IPS DF 6.9 (cell line): ENCODE data around the gene FCMR.
"Not testable (repeated sequence)": the region's sequence is repeated elsewhere in the genome, so short reads cannot be mapped to it uniquely, and the experiment has no call there.

Source experiments
- DNase-seq: peaks from one replicate; pipeline ENCODE4 v3.0.0-alpha.2; 2013; ENCODE audit warnings: low read depth, low spot score
- H3K27ac ChIP-seq: one replicate; pipeline ENCODE4 v1.5.1; 2013; ENCODE audit warnings: low read length, control low read depth
- H3K27me3 ChIP-seq: 2 replicates; pipeline ENCODE4 v1.6.1; 2013; ENCODE audit warnings: mild to moderate bottlenecking, low read length; ENCODE audit not compliant: control insufficient read depth, insufficient read depth
- H3K36me3 ChIP-seq: 2 replicates; pipeline ENCODE4 v1.6.1; 2013; ENCODE audit warnings: low read length; ENCODE audit not compliant: control insufficient read depth, insufficient read depth
- H3K4me1 ChIP-seq: 2 replicates; pipeline ENCODE4 v1.6.1; 2013; ENCODE audit warnings: low read length; ENCODE audit not compliant: control insufficient read depth, insufficient read depth
- H3K4me3 ChIP-seq: 2 replicates; pipeline ENCODE4 v1.5.1; 2013; ENCODE audit warnings: mild to moderate bottlenecking, low read length
- H3K9me3 ChIP-seq: 2 replicates; pipeline ENCODE4 v1.6.1; 2013; ENCODE audit warnings: low read length, inconsistent platforms; ENCODE audit not compliant: control insufficient read depth, insufficient read depth
- WGBS: extraction: QIAGEN DNeasy Blood & Tissue Kit; methylation state at CpG from one replicate; pipeline ENCODE4 v1.1.7; 2013; ENCODE audit warnings: mixed read lengths, missing lambda C conversion rate; ENCODE audit not compliant: insufficient read length, insufficient coverage; 5-methylcytosine and 5-hydroxymethylcytosine counted together

Gene FCMR

GRCh38 chr1:206859082-206859521, 62.6 kb downstream of the FCMR start:
- H3K9me3 ChIP-seq = no peaks in the 10 kb centered on the region
- DNase-seq = no peak
- no peaks in the 10 kb centered on the region for H3K27me3 ChIP-seq
- H3K27ac ChIP-seq = no peak overlapping the region
- no CpG with 5 or more reads among the region's 5 CpGs for WGBS
- no peak overlapping the region for H3K4me3 ChIP-seq
- H3K4me1 ChIP-seq = no peaks in the 10 kb centered on the region
- H3K36me3 ChIP-seq = no peaks in the 10 kb centered on the region

GRCh38 chr1:206856674-206857464, 64.9 kb downstream of the FCMR start:
- Histone ChIP-seq H3K4me1 (no peaks in the 10 kb centered on the region), H3K27ac (no peak overlapping the region), H3K36me3 (no peaks in the 10 kb centered on the region), H3K9me3 (no peaks in the 10 kb centered on the region), H3K27me3 (no peaks in the 10 kb centered on the region), H3K4me3 (no peak overlapping the region)
- WGBS = no CpG with 5 or more reads among the region's 5 CpGs
- no peak for DNase-seq

GRCh38 chr1:206855859-206856258, 65.9 kb downstream of the FCMR start:
- Histone ChIP-seq H3K27ac (no peak overlapping the region), H3K4me1 (no peaks in the 10 kb centered on the region), H3K9me3 (no peaks in the 10 kb centered on the region), H3K4me3 (no peak overlapping the region), H3K27me3 (no peaks in the 10 kb centered on the region), H3K36me3 (no peaks in the 10 kb centered on the region)
- DNase-seq = no peak
- no CpG with 5 or more reads among the region's 2 CpGs for WGBS

- H3K27me3 ChIP-seq = no peaks in the 10 kb centered on the region
- no peaks in the 10 kb centered on the region for H3K9me3 ChIP-seq
- whole genome bisulfite sequencing = no CpG with 5 or more reads among the region's 3 CpGs
- H3K4me1 ChIP-seq = no peaks in the 10 kb centered on the region
- H3K27ac ChIP-seq = no peak overlapping the region
- DNase-seq = no peak
- no peak overlapping the region for H3K4me3 ChIP-seq
- H3K36me3 ChIP-seq = no peaks in the 10 kb centered on the region
Observed at GRCh38 chr1:206854401-206855129, 67.2 kb downstream of the FCMR start.

- H3K4me1 ChIP-seq, H3K9me3 ChIP-seq, DNase-seq, H3K27ac ChIP-seq, H3K27me3 ChIP-seq, H3K36me3 ChIP-seq, H3K4me3 ChIP-seq: not testable (repeated sequence)
Observed at GRCh38 chr1:206853696-206854095, 68.0 kb downstream of the FCMR start.
